Adrenal gland (tissue), 12 donors: ENCODE results near the gene LCE6A. TPM values are rescaled to one million over a fixed set of nuclear protein-coding genes. Genes with fewer than 3 reads are reported as not detected.

ENCODE experiments used
- DNase-seq, 7 donors: peaks; one replicate each; pipeline ENCODE4 v3.0.0-alpha.2; 2019 to 2020
- H3K27ac ChIP-seq, 5 donors: fragments of 200-600 bp; sonication (generic) in 4 of 5; 1 replicate in 3 of 5; 2 replicates in 2 of 5; pipeline versions ENCODE4 v1.5.1 to v1.8.0; 2016 to 2020; ENCODE audit warnings: mild to moderate bottlenecking in 1 of 5
- H3K27me3 ChIP-seq: fragments of 200-600 bp; 2 replicates; pipeline ENCODE4 v1.8.0; 2021
- H3K36me3 ChIP-seq, 2 donors: fragments of 200-600 bp; replicated peaks in 1 of 2; 1 replicate in 1 of 2; 2 replicates in 1 of 2; pipeline versions ENCODE4 v1.5.1 to v1.8.0; 2018 to 2022
- H3K4me1 ChIP-seq, 2 donors: fragments of 200-600 bp; replicated peaks in 1 of 2; 1 replicate in 1 of 2; 2 replicates in 1 of 2; pipeline versions ENCODE4 v1.5.1 to v1.8.0; 2018 to 2021
- H3K4me3 ChIP-seq, 4 donors: fragments of 200-600 bp; sonication (generic) in 3 of 4; one replicate each; pipeline ENCODE4 v1.5.1; 2016 to 2018
- H3K9me3 ChIP-seq, 3 donors: fragments of 200-600 bp; sonication (generic) in 1 of 3; replicated peaks in 1 of 3; 1 replicate in 2 of 3; 2 replicates in 1 of 3; pipeline versions ENCODE4 v1.5.1 to v1.8.0; 2016 to 2021
- CTCF ChIP-seq, 6 experiments: fragments of 450-650 bp in 4 of 6; fragments of 200-600 bp in 2 of 6; sonication (generic) in 1 of 6; IDR thresholded peaks; 1 replicate in 5 of 6; 2 replicates in 1 of 6; pipeline versions ENCODE4 v1.5.1 to v1.8.0; 2016 to 2021; ENCODE audit warnings: antibody characterized with exemption in 6 of 6, mild to moderate bottlenecking in 2 of 6, moderate library complexity in 1 of 6
- POLR2A ChIP-seq, 2 donors: fragments of 450-650 bp; IDR thresholded peaks; one replicate each; pipeline ENCODE4 v1.6.1; 2017; ENCODE audit warnings: antibody characterized with exemption in 2 of 2, mild to moderate bottlenecking in 2 of 2, moderate library complexity in 1 of 2
- WGBS, 4 donors: extraction: QIAGEN DNeasy Blood & Tissue Kit in 2 of 4; methylation state at CpG; one replicate each; pipeline versions ENCODE4 v1.1.5 to v1.1.7; 2013 to 2017; 5-methylcytosine and 5-hydroxymethylcytosine counted together
- intact Hi-C, 2 donors: fragments of 100-400 bp; cut with DNase I; formaldehyde crosslinking; loops; one replicate each; pipeline versions ENCODE4 v1.14.1 to v1.15.0; 2022 to 2023
- polyA plus RNA-seq, 3 donors: library from polyadenylated mRNA; stranded (reverse); fragments of 200-250 nt in 2 of 3; fragments of 350-450 nt in 1 of 3; fragmentation: Illumina TruSeq in 1 of 3; extraction: RNeasy Lipid Tissue Mini Kit (QIAGEN cat#74804) in 1 of 3; gene quantifications; one replicate each; pipeline ENCODE4 v1.2.3, GENCODE V29; 2013 to 2014
- total RNA-seq, 9 donors: library from RNA; depleted of rRNA in 4 of 9; stranded (reverse); fragments of >200 nt in 4 of 9; fragments of 120-200 nt in 1 of 9; fragmentation: NEBNext Ultra II Directional in 1 of 9; extraction: Animal tissue kit (Norgen Biotek cat#: 25700) in 1 of 9; gene quantifications; one replicate each; pipeline versions ENCODE4 v1.1.0 to v1.2.4, GENCODE V29; 2013 to 2023
- donor health status: healthy with polysubstance abuse.
- donor health status: Bipolar disorder and iron deficiency.
- donor health status: DM: yes; HTN: yes; CAD: no.
- donor health status: DM: no; HTN: no; CAD: no.
- donor health status: DM: no; HTN: no; CAD: no.
- donor health status: DM: yes; HTN: yes; CAD: no.

Gene LCE6A
- total and polyA plus RNA-seq, 12 donors, result not detected

- Histone ChIP-seq H3K4me3 (no peak overlapping the region), H3K9me3 (no peaks in the 10 kb centered on the region), H3K27me3 (no peaks in the 10 kb centered on the region), H3K27ac (no peak overlapping the region), H3K36me3 (no peaks in the 10 kb centered on the region), H3K4me1 (no peaks in the 10 kb centered on the region)
- TF ChIP-seq POLR2A (IDR thresholded peaks at IDR 0.05), result no peak
- no peak for TF ChIP-seq CTCF (IDR thresholded peaks at IDR 0.05)
- 37 to 45% (median 40%) methylated on average over 5 of the region's 5 CpGs for WGBS, 4 donors
- no peak for DNase-seq
- intact Hi-C loops, result no loop called here
Observed at GRCh38 chr1:152823294-152823693, 19.4 kb upstream of the LCE6A start.

- Histone ChIP-seq H3K4me1 (no peaks in the 10 kb centered on the region), H3K4me3 (no peak overlapping the region), H3K27ac (no peak overlapping the region), H3K9me3 (no peaks in the 10 kb centered on the region), H3K36me3 (no peaks in the 10 kb centered on the region), H3K27me3 (no peaks in the 10 kb centered on the region)
- no peak for TF ChIP-seq CTCF (IDR thresholded peaks at IDR 0.05)
- no peak for TF ChIP-seq POLR2A (IDR thresholded peaks at IDR 0.05)
- no peak for DNase-seq
- intact Hi-C loops, result no loop called here
Observed at GRCh38 chr1:152824964-152825363, 17.7 kb upstream of the LCE6A start.

DNA sequence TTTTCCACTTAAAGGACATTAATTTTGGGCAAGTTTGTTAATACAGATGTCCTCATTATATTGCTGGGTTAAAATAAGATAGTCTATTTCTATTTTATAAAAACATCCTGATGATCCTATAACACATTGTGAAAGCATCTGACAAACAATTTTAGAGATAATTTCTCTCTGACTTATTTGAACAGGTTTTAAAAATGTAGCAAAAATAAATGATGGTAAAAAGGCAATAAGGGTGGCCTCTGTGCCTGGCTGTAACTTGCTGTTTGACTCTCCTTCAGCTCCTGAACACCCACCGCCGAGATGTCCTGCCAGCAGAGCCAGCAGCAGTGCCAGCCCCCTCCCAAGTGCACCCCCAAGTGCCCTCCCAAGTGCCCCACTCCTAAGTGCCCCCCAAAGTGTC, 15.5 kb upstream of the LCE6A start, which contains the start of gene LCE1A:
TSS of gene LCE1A (plus strand) at position 301 of the 400 bp plus-strand sequence. CDS start at position 301, 0 bp downstream.
- Histone ChIP-seq H3K9me3 (no peaks in the 10 kb centered on the region), H3K27me3 (no peaks in the 10 kb centered on the region), H3K36me3 (no peaks in the 10 kb centered on the region), H3K4me3 (no peak within 1 kb of the TSS), H3K4me1 (no peaks in the 10 kb centered on the region), H3K27ac (no peak within 1 kb of the TSS)
- 76 to 90% (median 80%) methylated on average over 2 of the region's 2 CpGs for WGBS, 4 donors
- no peak for DNase-seq
- intact Hi-C loops, result no loop called here
- TF ChIP-seq POLR2A (IDR thresholded peaks at IDR 0.05), result no peak
- TF ChIP-seq CTCF (IDR thresholded peaks at IDR 0.05), result no peak

DNA sequence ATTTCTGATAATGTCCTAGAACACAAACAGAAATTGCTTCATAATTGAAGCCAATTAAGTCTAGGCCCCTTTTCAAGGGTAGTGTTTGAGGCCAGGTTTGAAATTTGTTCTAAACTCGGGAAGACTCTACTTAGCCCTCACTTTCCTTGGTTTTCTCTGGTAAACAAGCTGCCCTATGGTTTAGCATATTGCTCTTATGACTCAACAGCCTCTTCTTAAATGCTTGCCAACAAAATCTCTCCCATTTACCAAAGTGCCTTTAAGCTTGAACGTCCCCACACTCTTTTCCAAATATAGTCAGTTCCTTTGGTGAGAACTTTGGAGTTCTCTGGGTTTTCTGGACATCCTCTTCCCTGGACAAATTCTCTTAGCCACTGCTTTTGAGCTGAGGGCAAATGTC, 5.8 kb upstream of the LCE6A start:
- TF ChIP-seq POLR2A (IDR thresholded peaks at IDR 0.05), result no peak
- TF ChIP-seq CTCF (IDR thresholded peaks at IDR 0.05), result no peak
- 37 to 52% (median 46%) methylated on average over 2 of the region's 2 CpGs for WGBS, 4 donors
- intact Hi-C loops, result no loop called here
- Histone ChIP-seq H3K4me3 (no peak overlapping the region), H3K27ac (no peak overlapping the region), H3K9me3 (no peaks in the 10 kb centered on the region), H3K4me1 (no peaks in the 10 kb centered on the region), H3K36me3 (no peaks in the 10 kb centered on the region), H3K27me3 (no peaks in the 10 kb centered on the region)
- DNase-seq, result no peak
